Mucosa of descending colon (tissue), 3 donors: ENCODE results near the gene F5. TPM values are rescaled to one million over a fixed set of nuclear protein-coding genes. Genes with fewer than 3 reads are reported as not detected.
"Not testable (repeated sequence)": the region's sequence is repeated elsewhere in the genome, so short reads cannot be mapped to it uniquely, and the experiment has no call there.

Source experiments
- ATAC-seq: fragments of 200-7000 bp; cut with Tn5 transposase; one replicate; pipeline ENCODE4 v1.9.1; 2020; ENCODE audit warnings: mild to moderate bottlenecking, moderate library complexity
- DNase-seq, 3 donors: peaks; one replicate each; pipeline ENCODE4 v3.0.0-alpha.2; 2020
- H3K36me3 ChIP-seq: fragments of 200-600 bp; one replicate; pipeline ENCODE4 v1.8.0; 2021; ENCODE audit warnings: low read depth, mild to moderate bottlenecking
- H3K4me1 ChIP-seq: fragments of 200-600 bp; one replicate; pipeline ENCODE4 v1.8.0; 2021; ENCODE audit warnings: low read depth, mild to moderate bottlenecking
- H3K4me3 ChIP-seq: fragments of 200-600 bp; one replicate; pipeline ENCODE4 v1.8.0; 2021; ENCODE audit warnings: mild to moderate bottlenecking
- H3K9me3 ChIP-seq: fragments of 200-600 bp; one replicate; pipeline ENCODE4 v1.8.0; 2021; ENCODE audit warnings: mild to moderate bottlenecking
- CTCF ChIP-seq: fragments of 200-600 bp; IDR thresholded peaks from one replicate; pipeline ENCODE4 v1.8.0; 2022; ENCODE audit warnings: antibody characterized with exemption, mild to moderate bottlenecking
- intact Hi-C, 2 donors: fragments of 100-400 bp; cut with DNase I in 1 of 2; cut with micrococcal nuclease in 1 of 2; formaldehyde crosslinking; loops; one replicate each; pipeline versions ENCODE4 v1.11.0 to v1.11.1; 2022; cut with DNase I, micrococcal nuclease
- total RNA-seq, 3 donors: library from RNA; stranded (reverse); fragmentation: NEBNext Ultra II Directional in 2 of 3; extraction: Animal tissue kit (Norgen Biotek cat#: 25700) in 2 of 3; gene quantifications; one replicate each; pipeline versions ENCODE4 v1.2.1 to v1.2.4, GENCODE V29; 2021 to 2023
- donor health status: DM: no; HTN: no; CAD: no; lungs with moderate emphysema.
- donor health status: DM: no; HTN: no; CAD: no.
- donor health status: DM: no; HTN: yes; CAD: no.

Gene F5
- total RNA-seq, 3 donors from 2014 or later, result 0.44 to 2.5 (median 0.69) TPM

- no peak for TF ChIP-seq CTCF
- no peaks in the 10 kb centered on the region for H3K9me3 ChIP-seq
- H3K4me3 ChIP-seq, result no peak overlapping the region
- ATAC-seq (no peak), DNase-seq (no peak)
- H3K36me3 ChIP-seq, result no peaks in the 10 kb centered on the region
- intact Hi-C loops, result loop anchor here (5.0 to 10.0 kb wide), 2 partner anchors 78 to 941 kb away; no protein-coding TSS in a partner anchor
- no peaks in the 10 kb centered on the region for H3K4me1 ChIP-seq
Measured at GRCh38 chr1:169545472-169545871, 40.8 kb downstream of the F5 start.

GRCh38 chr1:169538998-169539871, 47.0 kb downstream of the F5 start:
- no peak for ATAC-seq
- no peak overlapping the region for H3K4me3 ChIP-seq
- H3K9me3 ChIP-seq, result no peaks in the 10 kb centered on the region
- no peaks in the 10 kb centered on the region for H3K4me1 ChIP-seq
- intact Hi-C loops, result no loop called here
- DNase-seq, result no peak
- H3K36me3 ChIP-seq, result no peaks in the 10 kb centered on the region
- no peak for TF ChIP-seq CTCF

GRCh38 chr1:169534653-169535052, 51.6 kb downstream of the F5 start:
- ATAC-seq, result no peak

GRCh38 chr1:169533528-169534190, 52.6 kb downstream of the F5 start:
- H3K4me3 ChIP-seq, H3K36me3 ChIP-seq, intact Hi-C loops, ATAC-seq, H3K9me3 ChIP-seq: not testable (repeated sequence)
- peak in 1 of 3 donors; percentile 31 for DNase-seq
- peaks cover 12% of the 10 kb centered on the region for H3K4me1 ChIP-seq

More at GRCh38 chr1:169534653-169535052, 51.6 kb downstream of the F5 start:
- Histone ChIP-seq H3K4me3 (no peak overlapping the region), H3K9me3 (no peaks in the 10 kb centered on the region), H3K4me1 (peaks cover 4% of the 10 kb centered on the region), H3K36me3 (no peaks in the 10 kb centered on the region)
- intact Hi-C loops, result no loop called here
- TF ChIP-seq CTCF, result no peak
- no peak for DNase-seq

- no peaks in the 10 kb centered on the region for H3K36me3 ChIP-seq
- no peak for DNase-seq
- no peak overlapping the region for H3K4me3 ChIP-seq
- TF ChIP-seq CTCF, result no peak
- H3K9me3 ChIP-seq, result no peaks in the 10 kb centered on the region
- peaks cover 23% of the 10 kb centered on the region for H3K4me1 ChIP-seq
- intact Hi-C loops, result no loop called here
- ATAC-seq, result no peak
Measured at GRCh38 chr1:169530448-169530847, 55.8 kb downstream of the F5 start.

GRCh38 chr1:169529068-169529642, 57.1 kb downstream of the F5 start:
- intact Hi-C loops, result no loop called here
- H3K36me3 ChIP-seq, result no peaks in the 10 kb centered on the region
- DNase-seq (peak in 1 of 3 donors; percentile 94), ATAC-seq (peak; percentile 95)
- TF ChIP-seq CTCF, result no peak
- peaks cover 23% of the 10 kb centered on the region for H3K4me1 ChIP-seq
- no peaks in the 10 kb centered on the region for H3K9me3 ChIP-seq
- peak overlapping the region; percentile 3 for H3K4me3 ChIP-seq
